Osteocyte (in vitro differentiated cells): ENCODE data around the gene SMPX. TPM values are rescaled to one million over a fixed set of nuclear protein-coding genes. Genes with fewer than 3 reads are reported as not detected.

Source experiments
- DNase-seq: peaks from one replicate; pipeline ENCODE4 v3.0.0; 2021; ENCODE audit warnings: mixed read lengths; ENCODE audit not compliant: unreplicated experiment; ENCODE audit errors: extremely low spot score
- H3K27ac Mint-ChIP-seq: one replicate; pipeline ENCODE4 v1.8.0; 2021; ENCODE audit warnings: mild to moderate bottlenecking, mixed read lengths; ENCODE audit not compliant: unreplicated experiment
- H3K27me3 Mint-ChIP-seq: one replicate; pipeline ENCODE4 v1.8.0; 2021; ENCODE audit warnings: mixed read lengths; ENCODE audit not compliant: unreplicated experiment
- H3K36me3 Mint-ChIP-seq: one replicate; pipeline ENCODE4 v1.8.0; 2021; ENCODE audit warnings: mixed read lengths; ENCODE audit not compliant: unreplicated experiment
- H3K4me1 Mint-ChIP-seq: one replicate; pipeline ENCODE4 v1.8.0; 2021; ENCODE audit warnings: mixed read lengths; ENCODE audit not compliant: unreplicated experiment
- H3K4me3 Mint-ChIP-seq: one replicate; pipeline ENCODE4 v1.8.0; 2021; ENCODE audit warnings: mild to moderate bottlenecking, moderate library complexity, mixed read lengths; ENCODE audit not compliant: unreplicated experiment
- H3K9me3 Mint-ChIP-seq: one replicate; pipeline ENCODE4 v1.8.0; 2021; ENCODE audit warnings: mixed read lengths; ENCODE audit not compliant: unreplicated experiment
- total RNA-seq: library from RNA; stranded (reverse); gene quantifications from 2 replicates; pipeline ENCODE4 v1.2.1, GENCODE V29; 2021
- TF ChIP-seq, protein P1 (sequence below): fragments of 200-600 bp; sonication (generic); IDR thresholded peaks from 2 replicates; pipeline ENCODE4 v1.5.0; 2021; ENCODE audit warnings: antibody characterized with exemption, mild to moderate bottlenecking, moderate library complexity

SMPX gene
- total RNA-seq, 1 donor from 2014 or later, result not detected

DNA sequence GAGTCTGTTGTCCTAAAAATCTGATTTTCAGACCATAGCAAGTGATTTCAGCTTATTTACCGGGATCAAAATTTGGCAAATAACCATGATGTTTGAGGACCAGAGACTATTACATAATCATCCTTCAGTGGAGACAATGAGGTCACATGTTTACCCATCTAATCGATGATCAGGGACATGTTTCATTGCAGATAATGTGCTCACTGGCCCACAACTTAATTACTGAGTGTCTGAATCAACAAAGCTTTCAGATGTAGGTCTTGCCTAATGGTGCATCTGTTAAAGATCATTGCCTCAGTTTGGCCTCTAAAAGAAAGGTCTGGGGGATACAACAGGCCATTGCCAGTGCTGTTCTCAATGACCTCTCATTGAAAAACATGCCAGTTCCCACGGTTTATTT, 56.9 kb downstream of the SMPX start:
- TF ChIP-seq, protein P1, sequence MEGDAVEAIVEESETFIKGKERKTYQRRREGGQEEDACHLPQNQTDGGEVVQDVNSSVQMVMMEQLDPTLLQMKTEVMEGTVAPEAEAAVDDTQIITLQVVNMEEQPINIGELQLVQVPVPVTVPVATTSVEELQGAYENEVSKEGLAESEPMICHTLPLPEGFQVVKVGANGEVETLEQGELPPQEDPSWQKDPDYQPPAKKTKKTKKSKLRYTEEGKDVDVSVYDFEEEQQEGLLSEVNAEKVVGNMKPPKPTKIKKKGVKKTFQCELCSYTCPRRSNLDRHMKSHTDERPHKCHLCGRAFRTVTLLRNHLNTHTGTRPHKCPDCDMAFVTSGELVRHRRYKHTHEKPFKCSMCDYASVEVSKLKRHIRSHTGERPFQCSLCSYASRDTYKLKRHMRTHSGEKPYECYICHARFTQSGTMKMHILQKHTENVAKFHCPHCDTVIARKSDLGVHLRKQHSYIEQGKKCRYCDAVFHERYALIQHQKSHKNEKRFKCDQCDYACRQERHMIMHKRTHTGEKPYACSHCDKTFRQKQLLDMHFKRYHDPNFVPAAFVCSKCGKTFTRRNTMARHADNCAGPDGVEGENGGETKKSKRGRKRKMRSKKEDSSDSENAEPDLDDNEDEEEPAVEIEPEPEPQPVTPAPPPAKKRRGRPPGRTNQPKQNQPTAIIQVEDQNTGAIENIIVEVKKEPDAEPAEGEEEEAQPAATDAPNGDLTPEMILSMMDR, result no peak
- DNase-seq, result no peak
- H3K36me3 Mint-ChIP-seq, result no peaks in the 10 kb centered on the region
- peaks cover 3% of the 10 kb centered on the region for H3K4me1 Mint-ChIP-seq
- no peak overlapping the region for H3K27ac Mint-ChIP-seq
- no peaks in the 10 kb centered on the region for H3K27me3 Mint-ChIP-seq
- no peak overlapping the region for H3K4me3 Mint-ChIP-seq
- H3K9me3 Mint-ChIP-seq, result no peaks in the 10 kb centered on the region

DNA sequence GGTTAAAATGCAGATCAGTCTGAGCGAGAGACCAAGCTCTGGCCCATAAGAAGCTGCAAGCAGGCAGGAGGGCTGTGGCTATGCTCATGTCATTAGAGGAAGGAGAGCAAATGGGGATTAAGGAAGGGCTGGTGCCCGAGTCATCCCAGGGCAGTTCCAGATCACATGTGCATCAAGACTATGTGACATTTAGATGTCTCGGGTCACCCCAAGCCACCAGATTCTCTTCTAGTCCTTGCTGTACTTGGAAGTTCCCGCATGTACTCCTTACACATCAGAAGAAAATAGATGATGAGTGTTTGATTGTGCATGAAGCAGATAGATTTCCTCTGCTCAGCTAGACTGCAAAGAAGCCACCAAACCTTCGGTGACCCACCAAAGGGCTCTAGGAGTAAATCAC, 57.6 kb downstream of the SMPX start:
- Mint-ChIP-seq H3K27ac (no peak overlapping the region), H3K4me3 (no peak overlapping the region), H3K9me3 (no peaks in the 10 kb centered on the region), H3K27me3 (no peaks in the 10 kb centered on the region), H3K4me1 (peaks cover 3% of the 10 kb centered on the region), H3K36me3 (no peaks in the 10 kb centered on the region)
- DNase-seq, result no peak
- TF ChIP-seq, protein P1, result no peak

DNA sequence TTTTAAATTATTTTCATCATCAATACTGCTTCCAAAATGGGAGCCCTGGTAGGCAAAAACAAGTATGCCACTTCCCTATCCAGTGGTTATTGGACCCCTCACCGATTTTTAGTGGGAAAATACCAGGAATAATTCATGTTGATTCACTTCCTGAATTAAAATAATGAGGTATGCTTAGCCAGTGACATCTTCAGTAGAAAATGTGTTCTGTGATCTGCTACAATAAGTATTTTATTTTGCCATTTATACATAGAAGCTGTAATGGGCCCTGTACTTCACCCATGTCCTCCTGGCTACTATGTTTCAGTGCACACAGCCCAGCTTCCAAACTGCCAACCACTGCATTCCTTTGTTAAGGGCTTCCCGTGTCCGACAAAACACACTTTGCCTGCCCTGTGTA, 58.8 kb downstream of the SMPX start:
- DNase-seq, result no peak
- H3K4me1 Mint-ChIP-seq, result peaks cover 3% of the 10 kb centered on the region
- no peaks in the 10 kb centered on the region for H3K27me3 Mint-ChIP-seq
- H3K9me3 Mint-ChIP-seq, result no peaks in the 10 kb centered on the region
- no peak overlapping the region for H3K4me3 Mint-ChIP-seq
- TF ChIP-seq, protein P1, result no peak
- H3K36me3 Mint-ChIP-seq, result no peaks in the 10 kb centered on the region
- no peak overlapping the region for H3K27ac Mint-ChIP-seq

DNA sequence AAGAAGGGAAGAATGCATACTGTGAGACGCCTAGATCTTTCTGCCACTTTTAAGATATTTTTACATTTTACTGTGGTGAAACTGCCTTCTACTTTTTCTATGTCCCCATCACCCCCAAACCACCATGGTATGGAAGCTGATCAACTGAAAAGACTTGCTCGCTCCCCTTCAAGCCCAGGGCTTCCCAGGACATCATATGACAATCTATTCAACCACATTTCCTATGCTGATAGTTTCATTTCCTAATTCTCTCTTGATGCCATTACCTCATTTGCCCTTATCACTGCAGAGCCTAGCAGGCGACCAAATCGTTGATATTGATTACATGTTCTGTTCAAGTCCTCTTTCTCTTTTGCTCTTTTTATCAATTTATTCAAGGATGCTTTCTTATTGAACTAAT, 59.6 kb downstream of the SMPX start:
- TF ChIP-seq, protein P1, result no peak
- H3K27ac Mint-ChIP-seq, result no peak overlapping the region
- H3K27me3 Mint-ChIP-seq, result no peaks in the 10 kb centered on the region
- no peaks in the 10 kb centered on the region for H3K9me3 Mint-ChIP-seq
- peaks cover 3% of the 10 kb centered on the region for H3K4me1 Mint-ChIP-seq
- no peak for DNase-seq
- no peak overlapping the region for H3K4me3 Mint-ChIP-seq
- H3K36me3 Mint-ChIP-seq, result no peaks in the 10 kb centered on the region

DNA sequence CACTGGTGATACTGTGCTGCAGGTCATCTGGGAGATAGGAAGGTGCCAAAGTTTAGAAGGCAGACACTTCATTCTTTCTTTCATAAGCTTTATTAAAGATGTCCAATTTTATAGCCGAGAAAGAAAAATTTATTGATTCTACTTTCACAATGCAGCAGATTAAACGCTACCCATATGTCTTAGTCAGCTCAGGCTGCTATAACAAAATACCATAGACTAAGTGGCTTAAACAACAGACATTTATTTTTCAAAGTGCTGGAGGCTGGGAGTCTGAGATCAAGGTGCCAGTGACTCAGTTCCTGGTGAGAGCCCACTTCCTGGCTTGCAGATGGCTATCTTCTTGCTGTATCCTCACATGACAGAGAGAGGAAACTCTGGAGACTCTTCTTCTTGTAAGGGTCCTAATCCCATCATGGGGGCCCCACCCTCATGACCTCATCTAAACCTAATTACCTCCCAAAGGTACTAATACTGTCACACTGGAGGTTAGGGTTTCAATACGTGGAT, 66.4 kb downstream of the SMPX start:
- Mint-ChIP-seq H3K4me3 (no peak overlapping the region), H3K36me3 (no peaks in the 10 kb centered on the region), H3K9me3 (no peaks in the 10 kb centered on the region), H3K27ac (no peak overlapping the region), H3K4me1 (peaks cover 2% of the 10 kb centered on the region), H3K27me3 (no peaks in the 10 kb centered on the region)
- DNase-seq, result no peak
- TF ChIP-seq, protein P1, result no peak
